Neural progenitor cell (in vitro differentiated cells): ENCODE results near the gene KRT9. TPM values are rescaled to one million over a fixed set of nuclear protein-coding genes. Genes with fewer than 3 reads are reported as not detected.

Source experiments
- DNase-seq: peaks from one replicate; pipeline ENCODE4 v3.0.0-alpha.2; 2016; ENCODE audit warnings: low spot score
- H2AFZ ChIP-seq: fragments of 200-600 bp; sonication (generic); replicated peaks from 2 replicates; pipeline ENCODE4 v1.6.1; 2016; ENCODE audit warnings: antibody characterized with exemption
- H3F3A ChIP-seq: fragments of 200-600 bp; sonication (generic); 2 replicates; pipeline ENCODE4 v1.6.1; 2016; ENCODE audit warnings: antibody characterized with exemption, low read depth
- H3K27ac ChIP-seq: fragments of 200-600 bp; sonication (generic); 2 replicates; pipeline ENCODE4 v1.5.1; 2016; ENCODE audit warnings: mild to moderate bottlenecking
- H3K27me3 ChIP-seq: fragments of 200-600 bp; sonication (generic); 2 replicates; pipeline ENCODE4 v1.6.1; 2016; ENCODE audit warnings: mild to moderate bottlenecking, moderate library complexity
- H3K36me3 ChIP-seq: fragments of 200-600 bp; sonication (generic); 2 replicates; pipeline ENCODE4 v1.5.1; 2016
- H3K4me1 ChIP-seq: fragments of 200-600 bp; sonication (generic); 2 replicates; pipeline ENCODE4 v1.6.1; 2016; ENCODE audit warnings: mixed run types
- H3K4me2 ChIP-seq: fragments of 200-600 bp; sonication (generic); 2 replicates; pipeline ENCODE4 v1.6.1; 2016
- H3K4me3 ChIP-seq: fragments of 200-600 bp; sonication (generic); 2 replicates; pipeline ENCODE4 v1.5.1; 2016
- H3K79me2 ChIP-seq: fragments of 200-600 bp; sonication (generic); 2 replicates; pipeline ENCODE4 v1.6.1; 2016; ENCODE audit warnings: low read depth
- H3K9ac ChIP-seq: fragments of 200-600 bp; sonication (generic); 2 replicates; pipeline ENCODE4 v1.6.1; 2016
- H3K9me3 ChIP-seq: fragments of 200-600 bp; sonication (generic); 2 replicates; pipeline ENCODE4 v1.5.1; 2016; ENCODE audit warnings: low read depth
- H4K20me1 ChIP-seq: fragments of 200-600 bp; sonication (generic); 2 replicates; pipeline ENCODE4 v1.6.1; 2016; ENCODE audit warnings: low read depth
- H3K27ac Mint-ChIP-seq: 3 replicates; pipeline ENCODE4 v1.8.0; 2021; ENCODE audit warnings: mixed read lengths
- H3K27me3 Mint-ChIP-seq: 2 replicates; pipeline ENCODE4 v1.8.0; 2022; ENCODE audit warnings: low read depth, mild to moderate bottlenecking, inconsistent platforms, moderate library complexity, mixed read lengths; ENCODE audit not compliant: insufficient read depth
- H3K36me3 Mint-ChIP-seq: 3 replicates; pipeline ENCODE4 v1.8.0; 2021; ENCODE audit warnings: mixed read lengths
- H3K4me1 Mint-ChIP-seq: 3 replicates; pipeline ENCODE4 v1.8.0; 2021; ENCODE audit warnings: mixed read lengths
- H3K4me3 Mint-ChIP-seq: 3 replicates; pipeline ENCODE4 v1.8.0; 2021; ENCODE audit warnings: mild to moderate bottlenecking, moderate library complexity, mixed read lengths
- H3K9me3 Mint-ChIP-seq: 3 replicates; pipeline ENCODE4 v1.8.0; 2020; ENCODE audit warnings: mixed read lengths
- CTCF ChIP-seq: fragments of 200-600 bp; sonication (generic); IDR thresholded peaks from 2 replicates; pipeline ENCODE4 v1.5.1; 2017; ENCODE audit warnings: antibody characterized with exemption, mild to moderate bottlenecking
- EZH2 ChIP-seq: fragments of 200-600 bp; sonication (generic); IDR thresholded peaks from 2 replicates; pipeline ENCODE4 v1.6.1; 2017; ENCODE audit warnings: antibody characterized with exemption, mild to moderate bottlenecking, moderate library complexity
- EZH2phosphoT487 ChIP-seq: fragments of 200-600 bp; sonication (generic); IDR thresholded peaks from 2 replicates; pipeline ENCODE4 v1.6.1; 2017; ENCODE audit warnings: antibody characterized with exemption
- total RNA-seq: library from RNA; depleted of rRNA; stranded (reverse); fragments of >200 nt; gene quantifications from 2 replicates; pipeline ENCODE4 v1.2.3, GENCODE V29; 2015; ENCODE audit warnings: low replicate concordance

KRT9 gene
- total RNA-seq, 1 donor from 2014 or later, result not detected

- no peaks in the 10 kb centered on the region for H3K36me3 ChIP-seq
- H3K27ac Mint-ChIP-seq, result peak overlapping the region; percentile 36
- peaks cover 16% of the 10 kb centered on the region for H3F3A ChIP-seq
- H4K20me1 ChIP-seq, result no peaks in the 10 kb centered on the region
- H3K27ac ChIP-seq, result no peak overlapping the region
- no peak overlapping the region for H3K4me2 ChIP-seq
- no peak overlapping the region for H2AFZ ChIP-seq
- peak; percentile 38 for DNase-seq
- no peak overlapping the region for H3K9ac ChIP-seq
- no peaks in the 10 kb centered on the region for H3K9me3 ChIP-seq
- no peak overlapping the region for H3K4me3 Mint-ChIP-seq
- TF ChIP-seq EZH2 (no peak), CTCF (no peak), EZH2phosphoT487 (no peak)
- peaks cover 3% of the 10 kb centered on the region for H3K9me3 Mint-ChIP-seq
- no peak overlapping the region for H3K4me3 ChIP-seq
- peaks cover 5% of the 10 kb centered on the region for H3K27me3 Mint-ChIP-seq
- peaks cover 29% of the 10 kb centered on the region for H3K4me1 Mint-ChIP-seq
- no peaks in the 10 kb centered on the region for H3K79me2 ChIP-seq
- H3K4me1 ChIP-seq, result peaks cover 16% of the 10 kb centered on the region
- no peaks in the 10 kb centered on the region for H3K36me3 Mint-ChIP-seq
- no peaks in the 10 kb centered on the region for H3K27me3 ChIP-seq
Observed at GRCh38 chr17:41547378-41547841, 24.4 kb downstream of the KRT9 start.

- Histone ChIP-seq H3K4me3 (no peak overlapping the region), H3F3A (peaks cover 16% of the 10 kb centered on the region), H3K79me2 (no peaks in the 10 kb centered on the region), H3K27ac (no peak overlapping the region), H3K27me3 (no peaks in the 10 kb centered on the region), H4K20me1 (no peaks in the 10 kb centered on the region), H3K9me3 (no peaks in the 10 kb centered on the region), H2AFZ (no peak overlapping the region), H3K9ac (no peak overlapping the region), H3K4me1 (peaks cover 16% of the 10 kb centered on the region), H3K36me3 (no peaks in the 10 kb centered on the region), H3K4me2 (no peak overlapping the region)
- H3K36me3 Mint-ChIP-seq, result no peaks in the 10 kb centered on the region
- peaks cover 29% of the 10 kb centered on the region for H3K4me1 Mint-ChIP-seq
- H3K27ac Mint-ChIP-seq, result peak overlapping the region; percentile 36
- H3K9me3 Mint-ChIP-seq, result peaks cover 3% of the 10 kb centered on the region
- H3K27me3 Mint-ChIP-seq, result peaks cover 5% of the 10 kb centered on the region
- H3K4me3 Mint-ChIP-seq, result no peak overlapping the region
- TF ChIP-seq EZH2phosphoT487 (no peak), CTCF (no peak), EZH2 (no peak)
- no peak for DNase-seq
Observed at GRCh38 chr17:41546819-41547218, 25.0 kb downstream of the KRT9 start.

GRCh38 chr17:41545829-41546410 is 25.9 kb downstream of the KRT9 start:
- H3K4me3 ChIP-seq, result no peak overlapping the region
- no peaks in the 10 kb centered on the region for H4K20me1 ChIP-seq
- H3K36me3 ChIP-seq, result no peaks in the 10 kb centered on the region
- peaks cover 5% of the 10 kb centered on the region for H3K27me3 Mint-ChIP-seq
- peaks cover 16% of the 10 kb centered on the region for H3K4me1 ChIP-seq
- H3K27me3 ChIP-seq, result no peaks in the 10 kb centered on the region
- H2AFZ ChIP-seq, result no peak overlapping the region
- no peak overlapping the region for H3K4me2 ChIP-seq
- no peaks in the 10 kb centered on the region for H3K79me2 ChIP-seq
- peak overlapping the region; percentile 78 for H3K27ac Mint-ChIP-seq
- peaks cover 31% of the 10 kb centered on the region for H3K4me1 Mint-ChIP-seq
- no peak overlapping the region for H3K9ac ChIP-seq
- no peaks in the 10 kb centered on the region for H3K9me3 ChIP-seq
- H3F3A ChIP-seq, result peaks cover 16% of the 10 kb centered on the region
- peaks cover 3% of the 10 kb centered on the region for H3K9me3 Mint-ChIP-seq
- no peak overlapping the region for H3K4me3 Mint-ChIP-seq
- H3K36me3 Mint-ChIP-seq, result no peaks in the 10 kb centered on the region
- no peak overlapping the region for H3K27ac ChIP-seq
- TF ChIP-seq EZH2 (no peak), EZH2phosphoT487 (no peak), CTCF (no peak)
- DNase-seq, result no peak
